GM12878 (cell line): ENCODE data around the gene ANK2. TPM values are rescaled to one million over a fixed set of nuclear protein-coding genes. Genes with fewer than 3 reads are reported as not detected.
"Not testable (repeated sequence)": the region's sequence is repeated elsewhere in the genome, so short reads cannot be mapped to it uniquely, and the experiment has no call there.

Experiments used
- ATAC-seq: fragments of 200-7000 bp; cut with Tn5 transposase; 3 replicates; pipeline ENCODE4 v1.9.1; 2020; ENCODE audit warnings: mild to moderate bottlenecking, moderate library complexity
- BruUV-seq: library from RNA; stranded (reverse); fragments of 400-500 nt; replicated peaks from 2 replicates; lab custom pipeline; 2021; lab: Mats Ljungman, UMichigan
- CTCF ChIA-PET: fragments of 300-600 bp; sonication (Branson Sonifier 250); formaldehyde crosslinking; extraction: SDS; loops from one replicate; lab custom pipeline; 2021; ENCODE audit warnings: inconsistent platforms; lab: Yijun Ruan, JAX
- POLR2A ChIA-PET: fragments of 350-600 bp; formaldehyde crosslinking; extraction: SDS; loops from one replicate; lab custom pipeline; 2021; ENCODE audit warnings: inconsistent platforms; lab: Charles Lee
- RAD21 ChIA-PET: fragments of 300-600 bp; sonication (Branson Sonifier 250); formaldehyde crosslinking; loops from one replicate; lab custom pipeline; 2023; ENCODE audit warnings: antibody characterized with exemption; ENCODE audit not compliant: unreplicated experiment; lab: Charles Lee
- SMC1A ChIA-PET: fragments of 300-600 bp; sonication (Branson Sonifier 250); formaldehyde crosslinking; loops from one replicate; lab custom pipeline; 2023; ENCODE audit not compliant: unreplicated experiment, uncharacterized antibody; lab: Charles Lee
- DNase-seq: peaks from one replicate; pipeline ENCODE4 v3.0.0-alpha.2; 2011; ENCODE audit warnings: low read depth, low spot score
- FAIRE-seq: peaks from 3 replicates; lab custom pipeline; 2011; peaks lifted over from hg19 to GRCh38; lab: Jason Lieb, UNC
- H2AFZ ChIP-seq: 2 replicates; pipeline ENCODE4 v1.6.0; 2011; ENCODE audit warnings: low read depth, low read length, control low read depth; ENCODE audit not compliant: control insufficient read depth
- H3K27ac ChIP-seq: 2 replicates; pipeline ENCODE4 v1.5.1; 2011; ENCODE audit warnings: control low read depth; ENCODE audit not compliant: control insufficient read depth, insufficient read depth
- H3K27me3 ChIP-seq, 2 experiments: replicated peaks in 1 of 2; 2 replicates each; pipeline versions ENCODE4 v1.6.0 to v1.6.1; 2011; ENCODE audit warnings: low read length in 1 of 2; ENCODE audit not compliant: control insufficient read depth in 2 of 2, insufficient read depth in 2 of 2
- H3K36me3 ChIP-seq, 2 experiments: 2 replicates each; pipeline ENCODE4 v1.5.1; 2011; ENCODE audit warnings: low read length in 1 of 2; ENCODE audit not compliant: control insufficient read depth in 2 of 2, insufficient read depth in 2 of 2
- H3K4me1 ChIP-seq: 2 replicates; pipeline ENCODE4 v1.6.1; 2011; ENCODE audit warnings: mild to moderate bottlenecking, low read length, moderate library complexity, mixed read lengths; ENCODE audit not compliant: control insufficient read depth, insufficient read depth
- H3K4me2 ChIP-seq: 2 replicates; pipeline ENCODE4 v1.6.0; 2011; ENCODE audit warnings: control low read depth; ENCODE audit not compliant: control insufficient read depth, insufficient read depth
- H3K4me3 ChIP-seq: fragments of 200-600 bp; sonication (generic); 2 replicates; pipeline ENCODE4 v1.5.1; 2016
- H3K79me2 ChIP-seq: 2 replicates; pipeline ENCODE4 v1.6.0; 2011; ENCODE audit warnings: low read length; ENCODE audit not compliant: control insufficient read depth, insufficient read depth
- H3K9ac ChIP-seq: 2 replicates; pipeline ENCODE4 v1.8.0; 2011; ENCODE audit warnings: low read length, control low read depth, mixed read lengths; ENCODE audit not compliant: control insufficient read depth, insufficient read depth
- H3K9me3 ChIP-seq: replicated peaks from 3 replicates; pipeline ENCODE4 v1.5.1; 2011; ENCODE audit warnings: mild to moderate bottlenecking, low read length; ENCODE audit not compliant: control insufficient read depth, insufficient read depth
- H4K20me1 ChIP-seq: 2 replicates; pipeline ENCODE4 v1.6.0; 2011; ENCODE audit not compliant: control insufficient read depth, insufficient read depth
- CHD4 ChIP-seq: fragments of 200-600 bp; sonication (generic); IDR thresholded peaks from 2 replicates; pipeline ENCODE4 v1.6.1; 2016; ENCODE audit warnings: mild to moderate bottlenecking
- WGBS: methylation state at CpG from one replicate; pipeline ENCODE4 v1.1.6; 2016; ENCODE audit warnings: low lambda C conversion rate; ENCODE audit not compliant: insufficient replicate concordance, insufficient coverage; ENCODE audit errors: missing lambda C conversion rate; 5-methylcytosine and 5-hydroxymethylcytosine counted together
- in situ Hi-C: fragments of 300-500 bp; cut with MboI; formaldehyde crosslinking; loops from 9 replicates; pipeline ENCODE4 v1.14.3; 2018; ENCODE audit warnings: mixed read lengths
- intact Hi-C: fragments of 100-400 bp; cut with micrococcal nuclease; formaldehyde crosslinking; loops from one replicate; pipeline ENCODE4 v1.14.2; 2022; ENCODE audit not compliant: unreplicated experiment
- polyA plus RNA-seq, 11 experiments: library from polyadenylated mRNA; depleted of rRNA in 4 of 11; unstranded in 6 of 11; stranded (reverse) in 5 of 11; fragments of >200 nt; fragmentation: Nextera tagmentation in 4 of 11; fragmentation: Illumina TruSeq in 1 of 11; extraction: Ambion mirVana in 4 of 11; extraction: Trizol in 1 of 11; gene quantifications; 1 replicate in 1 of 11; 2 replicates in 10 of 11; pipeline versions ENCODE4 v1.2.1 to v1.2.3, GENCODE V29; 2011 to 2016; ENCODE audit warnings: inconsistent platforms in 2 of 11, missing spikeins in 2 of 11, low read depth in 1 of 11
- total RNA-seq, 4 experiments: library from RNA; depleted of rRNA in 3 of 4; stranded (reverse); fragments of >200 nt in 3 of 4; fragmentation: Illumina TruSeq in 1 of 4; extraction: Trizol in 1 of 4; gene quantifications; 2 replicates each; pipeline versions ENCODE4 v1.2.1 to v1.2.3, GENCODE V29; 2013 to 2021

Gene ANK2
- total and polyA plus RNA-seq, 10 of the 15 experiments (the other 5 are each of a cell fraction or from before 2014, with no cell fraction given) = 1.6 to 13.0 (median 4.1) TPM

GRCh38 chr4:113065629-113066028 lies 16.2 kb downstream of the ANK2 start:
- H3K27me3 ChIP-seq = no peaks in the 10 kb centered on the region
- no TSS peak for BruUV-seq
- ATAC-seq = no peak
- no peak for DNase-seq
- ChIA-PET RAD21 (no interaction called here), POLR2A (no interaction called here), SMC1A (no interaction called here), CTCF (interaction anchor here (1.2 to 1.3 kb wide), 2 partner anchors 28 to 113 kb away, joined by 4 read pairs; no protein-coding TSS in a partner anchor)
- no peak for FAIRE-seq
- no peak overlapping the region for H3K9ac ChIP-seq
- H3K4me2 ChIP-seq = no peak overlapping the region
- intact Hi-C loops = no loop called here
- no peak overlapping the region for H3K27ac ChIP-seq
- TF ChIP-seq CHD4 = no peak
- H3K36me3 ChIP-seq = no peaks in the 10 kb centered on the region
- H2AFZ ChIP-seq = no peak overlapping the region
- H3K9me3 ChIP-seq = no peaks in the 10 kb centered on the region
- H3K4me1 ChIP-seq = no peaks in the 10 kb centered on the region
- 67% methylated on average over 3 of the region's 3 CpGs for WGBS
- H3K79me2 ChIP-seq = no peaks in the 10 kb centered on the region
- in situ Hi-C loops = no loop called here
- no peak overlapping the region for H3K4me3 ChIP-seq
- no peaks in the 10 kb centered on the region for H4K20me1 ChIP-seq

GRCh38 chr4:113068771-113069170 lies 19.3 kb downstream of the ANK2 start:
- intact Hi-C loops, DNase-seq, H3K9me3 ChIP-seq, H3K4me1 ChIP-seq, H3K4me2 ChIP-seq, H3K27me3 ChIP-seq, RAD21 ChIA-PET, in situ Hi-C loops, H3K79me2 ChIP-seq, POLR2A ChIA-PET, H3K9ac ChIP-seq, H3K36me3 ChIP-seq, H3K27ac ChIP-seq, FAIRE-seq, BruUV-seq, H2AFZ ChIP-seq, ATAC-seq, H3K4me3 ChIP-seq, H4K20me1 ChIP-seq: not testable (repeated sequence)
- ChIA-PET SMC1A (interaction anchor here (0.8 kb wide), 1 partner anchor 16 kb away, joined by 3 read pairs; no protein-coding TSS in a partner anchor), CTCF (interaction anchor here (0.6 to 1.3 kb wide), 2 partner anchors 26 to 821 kb away, joined by 3 to 6 read pairs; no protein-coding TSS in a partner anchor)
- 61% methylated on average over 3 of the region's 3 CpGs for WGBS
